Dedifferentiated amniotic fluid mesenchymal stem cell (primary cell): Measurements from ENCODE around the gene SCYGR1.
A peak's percentile ranks its signal among the peaks of the same experiment; 100 is the strongest.
"Not testable (repeated sequence)": the region's sequence is repeated elsewhere in the genome, so short reads cannot be mapped to it uniquely, and the experiment has no call there.

Source experiments
- DNase-seq: peaks from one replicate; pipeline ENCODE4 v3.0.0-alpha.2; 2016; ENCODE audit errors: extremely low spot score

Gene SCYGR1

GRCh38 chr2:227370791-227371312 is 16.9 kb downstream of the SCYGR1 start:
- peak; percentile 49 for DNase-seq

DNA sequence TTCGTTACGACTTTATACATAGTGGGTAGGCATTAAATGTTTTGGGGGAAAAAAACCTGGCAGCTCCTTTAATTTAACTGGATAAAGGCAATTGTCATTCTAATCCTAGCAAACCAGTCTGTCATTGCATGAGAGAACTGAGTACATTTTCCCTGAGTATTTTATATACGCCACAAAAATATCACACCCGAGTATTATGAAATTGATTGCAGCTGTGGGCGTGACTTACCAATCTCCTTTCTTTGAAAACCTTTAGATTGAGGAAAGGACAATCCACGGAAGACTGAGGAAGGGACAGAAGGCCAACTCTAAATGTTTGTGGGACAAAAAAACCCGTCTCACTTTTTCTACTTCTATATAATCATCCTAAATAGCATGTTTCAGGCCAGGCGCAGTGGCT is 17.7 kb downstream of the SCYGR1 start:
- no peak for DNase-seq

GRCh38 chr2:227368574-227368973 is 19.2 kb downstream of the SCYGR1 start:
- no peak for DNase-seq

- no peak for DNase-seq
These were observed 20.3 kb downstream of the SCYGR1 start for GRCh38 chr2:227367427-227367795.

DNA sequence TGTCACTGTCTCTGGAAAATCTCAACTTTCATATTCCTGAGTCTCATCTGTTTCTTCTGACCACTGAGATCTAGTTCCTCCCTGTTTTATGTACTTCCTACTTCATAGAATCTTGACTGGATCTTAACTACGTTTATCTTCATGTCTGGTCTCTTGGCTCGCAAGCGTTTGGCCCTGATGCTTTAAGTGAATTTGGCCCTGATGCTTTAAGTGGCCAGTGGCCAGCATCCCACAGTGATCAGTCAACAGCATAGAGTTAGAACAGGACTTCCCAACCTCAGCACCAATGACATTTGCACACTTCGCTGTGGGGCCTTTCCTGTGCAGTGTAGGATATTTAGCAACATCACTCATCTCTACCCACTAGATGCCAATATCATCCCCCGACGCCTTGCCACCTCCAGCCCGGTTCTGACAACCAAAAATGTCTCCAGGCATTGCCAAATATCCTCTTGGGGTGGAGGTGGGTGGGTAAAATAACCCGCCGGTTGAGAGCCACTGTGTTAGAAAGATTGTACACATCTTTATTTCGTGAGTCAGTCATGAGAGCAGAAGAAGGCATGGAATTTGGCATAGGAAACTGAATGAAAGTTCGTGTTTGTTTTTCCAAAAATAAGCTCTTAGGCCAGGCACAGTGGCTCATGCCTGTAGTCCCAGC is 20.9 kb downstream of the SCYGR1 start:
- peak; percentile 71 for DNase-seq

DNA sequence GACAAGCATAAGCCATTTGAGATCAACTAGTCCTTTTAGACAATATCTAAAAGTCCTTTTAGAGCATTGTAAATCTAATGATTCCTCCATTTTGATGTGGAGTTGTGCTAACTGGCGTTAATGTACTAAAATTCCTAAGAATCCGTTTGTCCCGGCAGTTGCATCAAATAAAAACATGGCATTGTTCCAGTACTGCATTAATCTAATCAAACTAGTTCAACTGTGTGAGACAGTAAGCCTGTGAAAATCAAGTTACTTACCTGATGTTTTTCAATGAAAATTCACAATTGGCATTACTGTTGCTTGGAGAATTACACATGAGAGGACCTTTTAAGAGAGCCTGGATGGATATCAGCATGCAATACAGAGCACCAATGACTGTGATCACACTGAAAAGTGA is 21.9 kb downstream of the SCYGR1 start:
- DNase-seq: no peak

- not testable (repeated sequence) for DNase-seq
These were observed 23.0 kb downstream of the SCYGR1 start for GRCh38 chr2:227364585-227365263.

GRCh38 chr2:227363756-227364155 is 24.0 kb downstream of the SCYGR1 start:
- no peak for DNase-seq

GRCh38 chr2:227360351-227360750 is 27.4 kb downstream of the SCYGR1 start:
- DNase-seq: no peak

- DNase-seq: no peak
These were observed 36.1 kb downstream of the SCYGR1 start for GRCh38 chr2:227351639-227352038.

DNA sequence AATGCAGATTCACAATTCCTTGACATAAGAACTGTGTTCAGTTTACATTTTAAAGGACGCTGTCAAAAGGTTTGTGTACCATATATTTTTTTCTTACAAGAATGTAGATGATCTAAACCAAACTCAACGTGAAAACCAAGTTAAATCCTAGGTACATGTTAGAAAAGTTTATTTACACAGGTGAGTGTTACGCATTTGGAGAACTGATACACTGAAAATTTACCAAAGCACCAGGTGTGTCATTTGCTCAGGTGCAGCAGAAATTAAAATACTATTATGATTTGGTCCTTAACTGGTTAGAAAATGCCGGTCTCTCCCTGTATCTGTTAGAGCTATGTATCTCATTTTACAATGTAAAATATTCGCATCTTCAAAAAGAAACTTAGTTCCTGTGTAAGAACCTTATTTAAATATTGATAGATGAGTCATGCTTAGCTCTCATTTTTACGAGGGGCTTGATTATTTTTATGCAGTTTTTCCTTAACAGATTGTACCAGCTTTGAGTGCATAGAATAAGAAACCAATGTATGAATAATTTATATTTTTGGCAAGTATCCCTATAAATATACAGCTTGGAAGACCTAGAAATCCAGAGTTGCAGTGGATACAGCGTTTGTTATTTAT is 37.6 kb downstream of the SCYGR1 start:
- no peak for DNase-seq

DNA sequence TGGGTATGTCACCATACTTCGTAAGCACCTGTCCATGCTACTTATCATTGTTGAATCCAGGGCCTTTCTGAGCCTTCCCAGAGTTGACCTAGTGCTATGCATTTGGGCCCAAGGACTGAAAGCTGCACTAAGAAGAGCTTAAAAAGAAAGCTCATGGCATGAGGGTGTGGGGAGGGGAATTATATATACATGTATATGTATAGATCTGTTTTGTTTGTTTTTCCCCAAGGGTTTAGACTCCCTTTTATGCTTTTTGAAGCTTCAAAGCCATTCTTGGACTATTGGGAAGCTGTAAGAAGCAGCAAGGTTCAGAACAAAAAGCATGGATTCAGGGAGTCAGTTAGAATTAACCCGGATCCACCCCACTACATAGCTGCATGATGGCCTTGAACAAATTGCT is 39.4 kb downstream of the SCYGR1 start:
- no peak for DNase-seq

DNA sequence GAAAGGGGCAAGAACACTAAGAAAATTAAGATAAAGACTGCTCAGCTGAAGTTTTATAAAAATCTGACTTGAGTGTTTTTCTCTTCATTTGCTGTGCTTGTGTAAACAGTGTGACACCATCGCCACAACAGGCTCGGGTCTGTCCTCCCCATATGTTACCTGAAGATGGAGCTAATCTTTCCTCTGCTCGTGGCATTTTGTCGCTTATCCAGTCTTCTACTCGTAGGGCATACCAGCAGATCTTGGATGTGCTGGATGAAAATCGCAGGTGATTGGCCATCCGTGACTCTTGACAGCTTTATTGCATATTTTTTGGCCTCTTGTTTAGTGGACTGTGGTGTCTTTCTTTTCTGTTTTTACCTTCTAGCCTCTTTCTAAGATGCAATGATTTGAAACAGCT is 40.6 kb downstream of the SCYGR1 start:
- DNase-seq: no peak

DNA sequence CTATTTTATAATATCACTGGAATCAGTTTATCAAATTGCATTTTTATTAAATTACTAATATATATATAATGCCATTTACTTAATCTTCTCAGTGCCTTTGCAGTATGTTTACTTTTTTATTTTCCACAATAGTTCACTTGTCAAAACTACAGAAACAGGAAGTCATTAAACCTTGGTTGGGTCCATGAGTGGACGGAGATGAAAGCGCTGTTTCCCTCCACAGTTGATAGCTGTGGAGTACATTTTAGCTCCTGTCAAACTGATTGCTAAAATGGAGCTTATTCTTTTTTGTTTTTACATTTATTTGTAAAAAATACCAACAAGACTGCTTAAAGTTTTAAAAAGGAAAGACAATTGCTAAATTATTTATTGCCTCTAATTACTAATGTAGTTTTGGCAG is 43.5 kb downstream of the SCYGR1 start:
- DNase-seq: no peak

DNA sequence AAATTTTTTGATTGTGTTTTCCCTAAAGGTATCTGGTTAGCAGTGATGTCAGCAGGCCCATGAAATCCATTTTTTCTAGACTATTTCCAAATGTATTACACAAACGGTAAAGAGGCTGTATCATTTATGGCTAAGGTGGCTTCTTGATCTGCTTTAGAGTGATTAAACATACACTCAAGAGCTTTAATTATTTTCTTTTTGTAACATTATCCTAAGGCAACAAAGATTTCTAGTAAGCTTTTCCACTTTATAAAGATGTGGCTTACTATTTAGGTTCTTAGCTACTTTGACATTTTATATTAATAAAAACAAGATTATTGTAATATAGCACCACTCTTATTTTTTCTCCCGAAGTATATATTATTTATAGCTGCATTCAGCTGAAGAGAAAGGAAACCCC is 46.2 kb downstream of the SCYGR1 start:
- DNase-seq: no peak

GRCh38 chr2:227340106-227340505 is 47.6 kb downstream of the SCYGR1 start:
- no peak for DNase-seq

- DNase-seq: no peak
These were observed 48.6 kb downstream of the SCYGR1 start for GRCh38 chr2:227339098-227339599.
